WTC11 (cell line): Measurements from ENCODE around the gene NFKB1. TPM values are rescaled to one million over a fixed set of nuclear protein-coding genes. Genes with fewer than 3 reads are reported as not detected.

Experiments
- ATAC-seq: fragments of 200-7000 bp; cut with Tn5 transposase; 2 replicates; pipeline ENCODE4 v1.10.0; 2021; ENCODE audit warnings: mild to moderate bottlenecking, moderate library complexity
- CTCF ChIA-PET: fragments of 300-600 bp; sonication (Branson Sonifier 250); formaldehyde crosslinking; loops from one replicate; lab custom pipeline; 2021; ENCODE audit warnings: antibody characterized with exemption; lab: Charles Lee
- POLR2A ChIA-PET: fragments of 350-600 bp; sonication (Branson Sonifier 250); formaldehyde crosslinking; loops from one replicate; lab custom pipeline; 2021; ENCODE audit warnings: antibody characterized with exemption; lab: Charles Lee
- DNase-seq: peaks from one replicate; pipeline ENCODE4 v3.0.0; 2021; ENCODE audit warnings: low spot score
- H3K27ac Mint-ChIP-seq: 2 replicates; pipeline ENCODE4 v1.8.0; 2021; ENCODE audit warnings: mixed read lengths
- H3K27me3 Mint-ChIP-seq: 2 replicates; pipeline ENCODE4 v1.8.0; 2021; ENCODE audit warnings: low read depth, mild to moderate bottlenecking, moderate library complexity, mixed read lengths
- H3K36me3 Mint-ChIP-seq: 2 replicates; pipeline ENCODE4 v1.8.0; 2021; ENCODE audit warnings: mixed read lengths
- H3K4me1 Mint-ChIP-seq: 2 replicates; pipeline ENCODE4 v1.8.0; 2022; ENCODE audit warnings: mixed read lengths
- H3K4me3 Mint-ChIP-seq: 2 replicates; pipeline ENCODE4 v1.8.0; 2021; ENCODE audit warnings: mild to moderate bottlenecking, moderate library complexity, mixed read lengths
- H3K9me3 Mint-ChIP-seq: 2 replicates; pipeline ENCODE4 v1.8.0; 2021; ENCODE audit warnings: mixed read lengths
- CREM ChIP-seq: sonication (generic); formaldehyde crosslinking; IDR thresholded peaks from 2 replicates; pipeline ENCODE4 v1.8.1; 2022; ENCODE audit warnings: mild to moderate bottlenecking, missing genetic modification reagents, moderate library complexity
- ERG ChIP-seq: fragments of 250-450 bp; sonication (Bioruptor Pico); IDR thresholded peaks from 2 replicates; pipeline ENCODE4 v1.8.0; 2021; ENCODE audit warnings: mild to moderate bottlenecking
- FOXJ3 ChIP-seq: sonication (generic); formaldehyde crosslinking; IDR thresholded peaks from 2 replicates; pipeline ENCODE4 v1.9.0; 2021; ENCODE audit warnings: missing genetic modification reagents, mild to moderate bottlenecking, borderline replicate concordance
- GABPB1 ChIP-seq: sonication (generic); formaldehyde crosslinking; IDR thresholded peaks from 2 replicates; pipeline ENCODE4 v1.8.1; 2023; ENCODE audit warnings: mild to moderate bottlenecking, missing genetic modification reagents
- GRHL2 ChIP-seq: fragments of 250-450 bp; sonication (Bioruptor Pico); IDR thresholded peaks from 2 replicates; pipeline ENCODE4 v1.8.0; 2022; ENCODE audit warnings: mild to moderate bottlenecking, moderate library complexity; ENCODE audit not compliant: insufficient replicate concordance, severe bottlenecking
- HMGA2 ChIP-seq: fragments of 250-450 bp; sonication (Bioruptor Pico); IDR thresholded peaks from 2 replicates; pipeline ENCODE4 v1.4.0; 2021; ENCODE audit warnings: mild to moderate bottlenecking, moderate library complexity
- IRF1 ChIP-seq: sonication (generic); formaldehyde crosslinking; IDR thresholded peaks from 2 replicates; pipeline ENCODE4 v1.8.0; 2023; ENCODE audit warnings: missing genetic modification reagents
- IRF2 ChIP-seq: sonication (generic); formaldehyde crosslinking; IDR thresholded peaks from 2 replicates; pipeline ENCODE4 v1.8.0; 2022; ENCODE audit warnings: low read depth, missing genetic modification reagents, borderline replicate concordance
- JAZF1 ChIP-seq: fragments of 250-450 bp; sonication (Bioruptor Pico); IDR thresholded peaks from 2 replicates; pipeline ENCODE4 v1.9.0; 2021; ENCODE audit warnings: moderate library complexity, mild to moderate bottlenecking, inconsistent platforms
- NFYB ChIP-seq: sonication (generic); formaldehyde crosslinking; conservative IDR thresholded peaks from 2 replicates; pipeline ENCODE4 v1.8.0; 2022; ENCODE audit warnings: low read depth, missing genetic modification reagents
- NR1H2 ChIP-seq: sonication (generic); formaldehyde crosslinking; IDR thresholded peaks from 2 replicates; pipeline ENCODE4 v1.9.0; 2021; ENCODE audit warnings: mild to moderate bottlenecking, moderate library complexity, missing genetic modification reagents
- NR2C2 ChIP-seq: sonication (generic); formaldehyde crosslinking; IDR thresholded peaks from 2 replicates; pipeline ENCODE4 v1.8.0; 2022; ENCODE audit warnings: mild to moderate bottlenecking, missing genetic modification reagents
- NR3C1 ChIP-seq: sonication (generic); formaldehyde crosslinking; conservative IDR thresholded peaks from 2 replicates; pipeline ENCODE4 v1.8.1; 2023; ENCODE audit warnings: low read depth, mild to moderate bottlenecking, missing genetic modification reagents
- PREB ChIP-seq: sonication (generic); formaldehyde crosslinking; IDR thresholded peaks from 2 replicates; pipeline ENCODE4 v1.8.1; 2022; ENCODE audit warnings: mild to moderate bottlenecking, missing genetic modification reagents, moderate library complexity, borderline replicate concordance
- PRRX2 ChIP-seq: fragments of 250-450 bp; sonication (Bioruptor Pico); IDR thresholded peaks from 2 replicates; pipeline ENCODE4 v1.8.0; 2021; ENCODE audit warnings: mild to moderate bottlenecking
- SMAD4 ChIP-seq: sonication (generic); formaldehyde crosslinking; IDR thresholded peaks from 2 replicates; pipeline ENCODE4 v1.8.0; 2022; ENCODE audit warnings: mild to moderate bottlenecking, missing genetic modification reagents
- SP1 ChIP-seq: sonication (generic); formaldehyde crosslinking; conservative IDR thresholded peaks from 2 replicates; pipeline ENCODE4 v1.8.1; 2022; ENCODE audit warnings: missing genetic modification reagents
- TP53 ChIP-seq: sonication (generic); formaldehyde crosslinking; IDR thresholded peaks from 2 replicates; pipeline ENCODE4 v1.8.1; 2023; ENCODE audit warnings: mild to moderate bottlenecking, missing genetic modification reagents
- ZNF232 ChIP-seq: sonication (generic); formaldehyde crosslinking; IDR thresholded peaks from 2 replicates; pipeline ENCODE4 v1.8.0; 2022; ENCODE audit warnings: mild to moderate bottlenecking, missing genetic modification reagents
- ZNF263 ChIP-seq: sonication (generic); formaldehyde crosslinking; IDR thresholded peaks from 2 replicates; pipeline ENCODE4 v1.8.1; 2022; ENCODE audit warnings: low read depth, mild to moderate bottlenecking, moderate library complexity, missing genetic modification reagents
- total RNA-seq: library from RNA; stranded (reverse); gene quantifications from 3 replicates; pipeline ENCODE4 v1.2.3, GENCODE V29; 2021
- TF ChIP-seq, protein P1 (sequence below): sonication (generic); formaldehyde crosslinking; IDR thresholded peaks from 2 replicates; pipeline ENCODE4 v1.8.0; 2022; ENCODE audit warnings: mild to moderate bottlenecking, missing genetic modification reagents
- TF ChIP-seq, protein P2 (sequence below): fragments of 250-450 bp; sonication (Bioruptor Pico); IDR thresholded peaks from 2 replicates; pipeline ENCODE4 v1.9.0; 2021; ENCODE audit warnings: mild to moderate bottlenecking
- TF ChIP-seq, protein P3 (sequence below): sonication (generic); formaldehyde crosslinking; IDR thresholded peaks from 2 replicates; pipeline ENCODE4 v1.8.1; 2023; ENCODE audit warnings: mild to moderate bottlenecking, moderate library complexity, missing genetic modification reagents

Gene NFKB1
- total RNA-seq, 1 experiment from 2014 or later, result 5.6 TPM

DNA sequence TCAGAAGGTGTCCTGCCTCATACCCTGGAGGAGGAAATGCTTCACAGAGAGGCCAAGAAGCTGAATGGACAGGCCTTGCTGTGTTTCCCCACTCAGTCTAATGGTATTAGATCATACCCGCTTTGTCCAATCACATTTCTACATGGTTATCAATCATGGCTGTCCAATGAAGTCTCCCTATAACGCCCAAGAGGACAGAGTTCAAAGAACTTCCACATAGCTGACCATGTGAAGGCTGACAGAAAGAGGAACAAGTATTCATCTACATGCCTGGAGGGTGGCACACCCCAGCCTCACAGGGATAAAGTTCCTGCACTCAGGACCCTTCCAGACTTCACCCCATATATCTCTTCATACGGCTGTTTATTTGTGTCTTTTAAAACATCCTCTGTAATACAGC lies 136.2 kb downstream of the NFKB1 start:
- H3K4me1 Mint-ChIP-seq, result no peaks in the 10 kb centered on the region
- no peaks in the 10 kb centered on the region for H3K27me3 Mint-ChIP-seq
- POLR2A ChIA-PET, result no interaction called here
- H3K36me3 Mint-ChIP-seq, result peaks cover 21% of the 10 kb centered on the region
- ATAC-seq, result no peak
- H3K27ac Mint-ChIP-seq, result no peak overlapping the region
- TF ChIP-seq HMGA2 (CRISPR knock-in tag) (no peak), FOXJ3 (CRISPR knock-in tag) (no peak), ZNF232 (CRISPR knock-in tag) (no peak), NR3C1 (CRISPR knock-in tag) (no peak), TP53 (CRISPR knock-in tag) (no peak)
- TF ChIP-seq, protein P1, sequence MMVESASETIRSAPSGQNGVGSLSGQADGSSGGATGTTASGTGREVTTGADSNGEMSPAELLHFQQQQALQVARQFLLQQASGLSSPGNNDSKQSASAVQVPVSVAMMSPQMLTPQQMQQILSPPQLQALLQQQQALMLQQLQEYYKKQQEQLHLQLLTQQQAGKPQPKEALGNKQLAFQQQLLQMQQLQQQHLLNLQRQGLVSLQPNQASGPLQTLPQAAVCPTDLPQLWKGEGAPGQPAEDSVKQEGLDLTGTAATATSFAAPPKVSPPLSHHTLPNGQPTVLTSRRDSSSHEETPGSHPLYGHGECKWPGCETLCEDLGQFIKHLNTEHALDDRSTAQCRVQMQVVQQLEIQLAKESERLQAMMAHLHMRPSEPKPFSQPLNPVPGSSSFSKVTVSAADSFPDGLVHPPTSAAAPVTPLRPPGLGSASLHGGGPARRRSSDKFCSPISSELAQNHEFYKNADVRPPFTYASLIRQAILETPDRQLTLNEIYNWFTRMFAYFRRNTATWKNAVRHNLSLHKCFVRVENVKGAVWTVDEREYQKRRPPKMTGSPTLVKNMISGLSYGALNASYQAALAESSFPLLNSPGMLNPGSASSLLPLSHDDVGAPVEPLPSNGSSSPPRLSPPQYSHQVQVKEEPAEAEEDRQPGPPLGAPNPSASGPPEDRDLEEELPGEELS (CRISPR knock-in tag), result no peak
- TF ChIP-seq, protein P2, sequence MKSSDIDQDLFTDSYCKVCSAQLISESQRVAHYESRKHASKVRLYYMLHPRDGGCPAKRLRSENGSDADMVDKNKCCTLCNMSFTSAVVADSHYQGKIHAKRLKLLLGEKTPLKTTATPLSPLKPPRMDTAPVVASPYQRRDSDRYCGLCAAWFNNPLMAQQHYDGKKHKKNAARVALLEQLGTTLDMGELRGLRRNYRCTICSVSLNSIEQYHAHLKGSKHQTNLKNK (CRISPR knock-in tag), result no peak
- TF ChIP-seq, protein P3, sequence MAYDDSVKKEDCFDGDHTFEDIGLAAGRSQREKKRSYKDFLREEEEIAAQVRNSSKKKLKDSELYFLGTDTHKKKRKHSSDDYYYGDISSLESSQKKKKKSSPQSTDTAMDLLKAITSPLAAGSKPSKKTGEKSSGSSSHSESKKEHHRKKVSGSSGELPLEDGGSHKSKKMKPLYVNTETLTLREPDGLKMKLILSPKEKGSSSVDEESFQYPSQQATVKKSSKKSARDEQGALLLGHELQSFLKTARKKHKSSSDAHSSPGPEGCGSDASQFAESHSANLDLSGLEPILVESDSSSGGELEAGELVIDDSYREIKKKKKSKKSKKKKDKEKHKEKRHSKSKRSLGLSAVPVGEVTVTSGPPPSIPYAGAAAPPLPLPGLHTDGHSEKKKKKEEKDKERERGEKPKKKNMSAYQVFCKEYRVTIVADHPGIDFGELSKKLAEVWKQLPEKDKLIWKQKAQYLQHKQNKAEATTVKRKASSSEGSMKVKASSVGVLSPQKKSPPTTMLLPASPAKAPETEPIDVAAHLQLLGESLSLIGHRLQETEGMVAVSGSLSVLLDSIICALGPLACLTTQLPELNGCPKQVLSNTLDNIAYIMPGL, result no peak
- no peaks in the 10 kb centered on the region for H3K9me3 Mint-ChIP-seq
- DNase-seq, result no peak
- H3K4me3 Mint-ChIP-seq, result no peak overlapping the region
- CTCF ChIA-PET, result interaction anchor here (0.9 kb wide), 1 partner anchor 462 kb away, joined by 3 read pairs; the partner anchor contains the start of gene BDH2

GRCh38 chr4:102638621-102639020 lies 137.5 kb downstream of the NFKB1 start:
- H3K4me3 Mint-ChIP-seq, result no peak overlapping the region

More at GRCh38 chr4:102638621-102639020, 137.5 kb downstream of the NFKB1 start:
- CTCF ChIA-PET, result no interaction called here
- Mint-ChIP-seq H3K4me1 (no peaks in the 10 kb centered on the region), H3K27ac (no peak overlapping the region), H3K9me3 (no peaks in the 10 kb centered on the region), H3K27me3 (no peaks in the 10 kb centered on the region), H3K36me3 (peaks cover 21% of the 10 kb centered on the region)
- no peak for ATAC-seq
- POLR2A ChIA-PET, result no interaction called here
- no peak for TF ChIP-seq SMAD4 (CRISPR knock-in tag)
- TF ChIP-seq GRHL2 (CRISPR knock-in tag), result no peak
- TF ChIP-seq PRRX2, result no peak
- TF ChIP-seq CREM (CRISPR knock-in tag), result no peak
- no peak for TF ChIP-seq NR2C2
- TF ChIP-seq NFYB (CRISPR knock-in tag), result no peak
- TF ChIP-seq NR1H2 (CRISPR knock-in tag), result no peak
- TF ChIP-seq ERG, result no peak
- no peak for TF ChIP-seq IRF1 (CRISPR knock-in tag)
- no peak for TF ChIP-seq SP1 (CRISPR knock-in tag)
- no peak for TF ChIP-seq GABPB1 (CRISPR knock-in tag)
- no peak for TF ChIP-seq IRF2 (CRISPR knock-in tag)
- TF ChIP-seq JAZF1 (CRISPR knock-in tag), result no peak
- no peak for TF ChIP-seq PREB (CRISPR knock-in tag)
- no peak for TF ChIP-seq ZNF263 (CRISPR knock-in tag)
- no peak for DNase-seq
